Endothelial cell of hepatic sinusoid (primary cell): Measurements from ENCODE around the gene SPATA2.
"Not testable (repeated sequence)": the region's sequence is repeated elsewhere in the genome, so short reads cannot be mapped to it uniquely, and the experiment has no call there.

Source experiments
- in situ Hi-C: cut with HindIII; loops from 2 replicates; pipeline ENCODE4 v1.10.0; 2017; ENCODE audit warnings: low sequenced_read_pairs

The SPATA2 gene

GRCh38 chr20:49915380-49916145, at the start of gene SPATA2:
Gene SPATA2, minus strand, starts transcription at chr20:49915529. Its CDS starts 7,039 bp downstream, at chr20:49908490.
- in situ Hi-C loops: no loop called here

GRCh38 chr20:49961413-49961812, 46.1 kb upstream of the SPATA2 start:
- in situ Hi-C loops: no loop called here

GRCh38 chr20:49957089-49957938, 42.0 kb upstream of the SPATA2 start:
- in situ Hi-C loops: not testable (repeated sequence)

- in situ Hi-C loops: no loop called here
Measured at GRCh38 chr20:49956689-49957088, 41.4 kb upstream of the SPATA2 start.

- in situ Hi-C loops: not testable (repeated sequence)
Measured at GRCh38 chr20:49955830-49956396, 40.6 kb upstream of the SPATA2 start.

GRCh38 chr20:49955167-49955566, 39.8 kb upstream of the SPATA2 start:
- in situ Hi-C loops: no loop called here

GRCh38 chr20:49951151-49951550, 35.8 kb upstream of the SPATA2 start:
- in situ Hi-C loops: no loop called here

- in situ Hi-C loops: no loop called here
Measured at GRCh38 chr20:49948809-49949507, 33.6 kb upstream of the SPATA2 start.

GRCh38 chr20:49948178-49948577, 32.8 kb upstream of the SPATA2 start:
- in situ Hi-C loops: no loop called here

- in situ Hi-C loops: no loop called here
Measured at GRCh38 chr20:49945701-49946477, 30.6 kb upstream of the SPATA2 start.

- in situ Hi-C loops: no loop called here
Measured at GRCh38 chr20:49945306-49945700, 30.0 kb upstream of the SPATA2 start.

- in situ Hi-C loops: no loop called here
Measured at GRCh38 chr20:49942942-49943341, 27.6 kb upstream of the SPATA2 start.

GRCh38 chr20:49942303-49942702, 27.0 kb upstream of the SPATA2 start:
- in situ Hi-C loops: no loop called here

- in situ Hi-C loops: no loop called here
Measured at GRCh38 chr20:49941456-49941855, 26.1 kb upstream of the SPATA2 start.

- in situ Hi-C loops: no loop called here
Measured at GRCh38 chr20:49938173-49939163, 23.1 kb upstream of the SPATA2 start.

- in situ Hi-C loops: no loop called here
Measured at GRCh38 chr20:49937027-49937929, 21.9 kb upstream of the SPATA2 start.

GRCh38 chr20:49936153-49937026, 21.1 kb upstream of the SPATA2 start, which contains the start of gene RNF114:
Gene RNF114, plus strand, starts transcription at chr20:49936397. Its CDS starts 16 bp downstream, at chr20:49936413.
- in situ Hi-C loops: no loop called here
